Measurements from ENCODE around the gene ARF3. TPM values are rescaled to one million over a fixed set of nuclear protein-coding genes. Genes with fewer than 3 reads are reported as not detected.

ARF3 gene
- polyA plus RNA-seq, 2 of the 4 experiments (the other 2 are of a cell fraction), result 138 to 287 TPM

GRCh38 chr12:48938805-48939204 is 18.5 kb downstream of the ARF3 start:
- TF ChIP-seq RNF2 (IDR thresholded peaks at IDR 0.05; ENCODE audit: borderline replicate concordance, low read depth) (no peak), SMC3 (IDR thresholded peaks at IDR 0.05) (no peak), HEYL (CRISPR knock-in tag; IDR thresholded peaks at IDR 0.05) (no peak), KDM5A (IDR thresholded peaks at IDR 0.05) (no peak), BHLHE40 (IDR thresholded peaks at IDR 0.05; ENCODE audit: low read depth, low read length) (no peak), ZC3H11A (IDR thresholded peaks at IDR 0.05) (no peak), NR3C1 (IDR thresholded peaks at IDR 0.05) (no peak), JUNB (IDR thresholded peaks at IDR 0.05) (no peak), GATA3 (IDR thresholded peaks at IDR 0.05; ENCODE audit: borderline replicate concordance) (no peak), EHF (CRISPR knock-in tag; IDR thresholded peaks at IDR 0.05) (no peak), PBX3 (IDR thresholded peaks at IDR 0.05) (no peak), RCOR1 (IDR thresholded peaks at IDR 0.05; ENCODE audit: low read depth, low read length) (no peak), HES2 (IDR thresholded peaks at IDR 0.05) (no peak), HDAC2 (IDR thresholded peaks at IDR 0.05) (no peak), CHD4 (IDR thresholded peaks at IDR 0.05; ENCODE audit: borderline replicate concordance) (no peak), EP300 (IDR thresholded peaks at IDR 0.05) (no peak)
- DNase-seq (ENCODE audit: low read depth in 1 of 2, low spot score in 1 of 2) (no peak), ATAC-seq (no peak), FAIRE-seq (no peak)
- no peak overlapping the region for H3K4me3 ChIP-seq
- H3K27ac ChIP-seq, result no peak overlapping the region
- no peaks in the 10 kb centered on the region for H3K9me3 ChIP-seq
- H3K4me2 ChIP-seq, result no peak overlapping the region
- ChIA-PET CTCF (interaction anchor here (1.4 to 70.2 kb wide), 8 partner anchors 14 to 124 kb away, joined by 3 to 2584 read pairs (median 24); partner anchors contain the start of genes ARF3, DDN, DDX23 and FKBP11), POLR2A (no interaction called here)
- 93% methylated on average over 7 of the region's 7 CpGs for WGBS (ENCODE audit: missing lambda C conversion rate)
- no peaks in the 10 kb centered on the region for H3K4me1 ChIP-seq

GRCh38 chr12:48937170-48937569 is 20.1 kb downstream of the ARF3 start:
- H3K9me3 ChIP-seq, result no peaks in the 10 kb centered on the region
- no peak overlapping the region for H3K27ac ChIP-seq
- ChIA-PET POLR2A (interaction anchor here (0.7 kb wide), 1 partner anchor 85 kb away, joined by 4 read pairs; the partner anchor contains the start of gene DDX23), CTCF (interaction anchor here (0.8 to 70.2 kb wide), 9 partner anchors 12 to 125 kb away, joined by 4 to 2584 read pairs (median 28); partner anchors contain the start of genes ARF3, DDN, DDX23 and FKBP11)
- no peak overlapping the region for H3K4me2 ChIP-seq
- ATAC-seq (peak; percentile 60 to 70; a peak in 4 of 6 replicates), DNase-seq (ENCODE audit: low read depth in 1 of 2, low spot score in 1 of 2) (peak in 1 of 2 experiments; percentile 39), FAIRE-seq (no peak)
- 88% methylated on average over 5 of the region's 6 CpGs for WGBS (ENCODE audit: missing lambda C conversion rate)
- no peaks in the 10 kb centered on the region for H3K4me1 ChIP-seq
- H3K4me3 ChIP-seq, result no peak overlapping the region
- TF ChIP-seq CTCF (IDR thresholded peaks at IDR 0.05) (0 out of 3 replicates have a peak, but pooled peaks have one; percentile 8), ZNF302 (CRISPR knock-in tag; IDR thresholded peaks at IDR 0.05) (no peak), NPAS2 (CRISPR knock-in tag; IDR thresholded peaks at IDR 0.05; ENCODE audit: borderline replicate concordance) (no peak)

- ATAC-seq (peak; percentile 87 to 91), FAIRE-seq (no peak), DNase-seq (ENCODE audit: low read depth in 1 of 2, low spot score in 1 of 2) (peak; percentile 72 to 95)
- H3K27ac ChIP-seq, result no peak overlapping the region
- no peaks in the 10 kb centered on the region for H3K4me1 ChIP-seq
- no peaks in the 10 kb centered on the region for H3K9me3 ChIP-seq
- no peak overlapping the region for H3K4me3 ChIP-seq
- H3K4me2 ChIP-seq, result no peak overlapping the region
- CTCF ChIA-PET, result interaction anchor here (0.5 to 70.2 kb wide), 23 partner anchors 12 to 1083 kb away, joined by 3 to 2584 read pairs (median 5); partner anchors contain the start of genes ARF3, DDN, DDX23 and FKBP11
- POLR2A ChIA-PET, result no interaction called here
- peak; percentile 51; the same call in 2 of the 3 replicates for TF ChIP-seq SMC3 (IDR thresholded peaks at IDR 0.05)
- no peak for TF ChIP-seq KDM5A (IDR thresholded peaks at IDR 0.05)
- 0 out of 2 replicates have a peak, but pooled peaks have one; percentile 33 for TF ChIP-seq FOSB (CRISPR knock-in tag; IDR thresholded peaks at IDR 0.05)
- peak; percentile 88 for TF ChIP-seq CTCF (IDR thresholded peaks at IDR 0.05)
- no peak for TF ChIP-seq MAZ (IDR thresholded peaks at IDR 0.05; ENCODE audit: borderline replicate concordance, low read depth, low read length)
- TF ChIP-seq JUN (IDR thresholded peaks at IDR 0.05), result no peak
- no peak for TF ChIP-seq FOXS1 (CRISPR knock-in tag; IDR thresholded peaks at IDR 0.05)
- no peak for TF ChIP-seq ZSCAN20 (CRISPR knock-in tag; IDR thresholded peaks at IDR 0.05)
- peak; percentile 68 to 70 for TF ChIP-seq RAD21 (conservative IDR thresholded peaks at IDR 0.05 in 1 of 2, IDR thresholded peaks at IDR 0.05 in 1 of 2)
- no peak for TF ChIP-seq CHD4 (IDR thresholded peaks at IDR 0.05; ENCODE audit: borderline replicate concordance)
Measured at GRCh38 chr12:48936379-48936979, 20.8 kb downstream of the ARF3 start.
